Lung (tissue), 12 donors: ENCODE results near the gene HLCS. TPM values are rescaled to one million over a fixed set of nuclear protein-coding genes. Genes with fewer than 3 reads are reported as not detected.

Experiments
- ATAC-seq: fragments of 200-7000 bp; cut with Tn5 transposase; one replicate; pipeline ENCODE4 v1.9.1; 2020; ENCODE audit warnings: moderate number of reproducible peaks; ENCODE audit not compliant: insufficient read depth, low FRiP score
- DNase-seq, 3 donors: peaks; one replicate each; pipeline ENCODE4 v3.0.0-alpha.2; 2013 to 2017
- H3K27ac ChIP-seq, 2 donors: one replicate each; pipeline ENCODE4 v1.5.1; 2013; ENCODE audit warnings: mild to moderate bottlenecking in 2 of 2, moderate library complexity in 2 of 2, control low read depth in 1 of 2, inconsistent platforms in 1 of 2, low read depth in 1 of 2, low read length in 1 of 2
- H3K27me3 ChIP-seq, 3 donors: one replicate each; pipeline ENCODE4 v1.5.1; 2013; ENCODE audit warnings: low read length in 2 of 3; ENCODE audit not compliant: control insufficient read depth in 3 of 3, insufficient read depth in 3 of 3
- H3K36me3 ChIP-seq, 4 donors: one replicate each; pipeline ENCODE4 v1.5.1; 2013; ENCODE audit warnings: low read length in 4 of 4, mild to moderate bottlenecking in 1 of 4, moderate library complexity in 1 of 4; ENCODE audit not compliant: control insufficient read depth in 4 of 4, insufficient read depth in 4 of 4
- H3K4me1 ChIP-seq, 5 donors: one replicate each; pipeline ENCODE4 v1.5.1; 2013; ENCODE audit warnings: low read length in 5 of 5, mild to moderate bottlenecking in 2 of 5, moderate library complexity in 1 of 5; ENCODE audit not compliant: control insufficient read depth in 5 of 5, insufficient read depth in 5 of 5
- H3K4me3 ChIP-seq: one replicate; pipeline ENCODE4 v1.5.1; 2013; ENCODE audit warnings: mild to moderate bottlenecking, control low read depth, moderate library complexity
- H3K9ac ChIP-seq, 2 donors: one replicate each; pipeline ENCODE4 v1.5.1; 2013; ENCODE audit warnings: low read length in 2 of 2, control low read depth in 1 of 2; ENCODE audit not compliant: insufficient read depth in 1 of 2
- H3K9me3 ChIP-seq, 4 donors: one replicate each; pipeline ENCODE4 v1.5.1; 2013; ENCODE audit warnings: low read length in 3 of 4, mild to moderate bottlenecking in 1 of 4, moderate library complexity in 1 of 4; ENCODE audit not compliant: control insufficient read depth in 4 of 4, insufficient read depth in 3 of 4
- CTCF ChIP-seq: IDR thresholded peaks from 2 replicates; pipeline ENCODE4 v1.5.1; 2012; ENCODE audit warnings: mild to moderate bottlenecking; ENCODE audit errors: control extremely low read depth, extremely low read depth
- WGBS, 2 donors: extraction: QIAGEN DNeasy Blood & Tissue Kit; methylation state at CpG; one replicate each; pipeline ENCODE4 v1.1.7; 2013; 5-methylcytosine and 5-hydroxymethylcytosine counted together
- polyA plus RNA-seq, 2 donors: library from polyadenylated mRNA; stranded (reverse); fragments of 200-250 nt; gene quantifications; one replicate each; pipeline ENCODE4 v1.2.1, GENCODE V29; 2013
- total RNA-seq, 2 donors: library from RNA; depleted of rRNA in 1 of 2; stranded (reverse); fragments of >200 nt in 1 of 2; gene quantifications; one replicate each; pipeline ENCODE4 v1.2.1, GENCODE V29; 2014 to 2021
- donor health status: control.
- donor health status: control.
- donor health status: Bipolar disorder and iron deficiency.
- donor health status: healthy.
- donor health status: DM: yes; HTN: yes; CAD: no.

Gene HLCS
- total and polyA plus RNA-seq, 4 donors = 5.0 to 28.8 (median 17.5) TPM

GRCh38 chr21:36980280-36981048 lies 14.0 kb upstream of the HLCS start:
- 6 to 7% methylated on average over 46 to 53 of the region's 53 CpGs for WGBS, 2 donors
- TF ChIP-seq CTCF = no peak
- peak overlapping the region in 1 of 2 donors; percentile 57 for H3K27ac ChIP-seq
- H3K4me1 ChIP-seq = peaks cover 0 to 15% (median 6%) of the 10 kb centered on the region in 5 donors
- H3K9ac ChIP-seq = peak overlapping the region; percentile 38 to 59
- H3K36me3 ChIP-seq = no peaks in the 10 kb centered on the region
- H3K9me3 ChIP-seq = no peaks in the 10 kb centered on the region
- H3K4me3 ChIP-seq = peak overlapping the region; percentile 32
- peak; percentile 80 for ATAC-seq
- peak in 2 of 3 donors; percentile 22 to 30 for DNase-seq
- H3K27me3 ChIP-seq = peaks cover 0 to 2% (median 0%) of the 10 kb centered on the region in 3 donors

GRCh38 chr21:36976882-36977651 lies 10.6 kb upstream of the HLCS start:
- H3K27ac ChIP-seq = peak overlapping the region in 1 of 2 donors; percentile 78
- peaks cover 0 to 15% (median 6%) of the 10 kb centered on the region in 5 donors for H3K4me1 ChIP-seq
- H3K9me3 ChIP-seq = no peaks in the 10 kb centered on the region
- peaks cover 0 to 2% (median 0%) of the 10 kb centered on the region in 3 donors for H3K27me3 ChIP-seq
- no peak overlapping the region for H3K9ac ChIP-seq
- WGBS, 2 donors = 23 to 24% methylated on average over 8 of the region's 8 CpGs
- DNase-seq (peak; percentile 57 to 88 (median 88)), ATAC-seq (no peak)
- H3K4me3 ChIP-seq = no peak overlapping the region
- peak; percentile 44 for TF ChIP-seq CTCF
- H3K36me3 ChIP-seq = no peaks in the 10 kb centered on the region

- no peak for TF ChIP-seq CTCF
- DNase-seq (no peak), ATAC-seq (no peak)
- Histone ChIP-seq H3K9ac (no peak overlapping the region), H3K4me1 (peaks cover 0 to 15% (median 6%) of the 10 kb centered on the region in 5 donors), H3K27ac (no peak overlapping the region), H3K9me3 (no peaks in the 10 kb centered on the region), H3K4me3 (no peak overlapping the region), H3K36me3 (no peaks in the 10 kb centered on the region), H3K27me3 (peaks cover 0 to 2% (median 0%) of the 10 kb centered on the region in 3 donors)
- 69 to 77% methylated on average over 5 of the region's 5 CpGs for WGBS, 2 donors
Measured at GRCh38 chr21:36976228-36976861, 9.9 kb upstream of the HLCS start.
